GM21367 (cell line): Measurements from ENCODE around the gene PARN.

ENCODE experiments used
- ATAC-seq: cut with Tn5 transposase; IDR thresholded peaks from one replicate; pipeline ENCODE4 v1.9.1; 2021; ENCODE audit not compliant: unreplicated experiment

PARN gene

GRCh38 chr16:14531101-14531500 is 99.0 kb downstream of the PARN start:
- ATAC-seq: no peak

GRCh38 chr16:14530046-14530445 is 100.0 kb downstream of the PARN start:
- no peak for ATAC-seq

GRCh38 chr16:14529010-14529669 is 100.9 kb downstream of the PARN start:
- no peak for ATAC-seq

- ATAC-seq: no peak
These were observed 101.8 kb downstream of the PARN start for GRCh38 chr16:14528306-14528705.

GRCh38 chr16:14527411-14528044 is 102.5 kb downstream of the PARN start:
- no peak for ATAC-seq

- ATAC-seq: no peak
These were observed 104.5 kb downstream of the PARN start for GRCh38 chr16:14525596-14525995.

GRCh38 chr16:14524979-14525378 is 105.1 kb downstream of the PARN start:
- ATAC-seq: no peak

GRCh38 chr16:14523632-14524031 is 106.4 kb downstream of the PARN start:
- ATAC-seq: no peak

- ATAC-seq: no peak
These were observed 107.4 kb downstream of the PARN start for GRCh38 chr16:14522671-14523070.

- no peak for ATAC-seq
These were observed 109.3 kb downstream of the PARN start for GRCh38 chr16:14520753-14521152.

GRCh38 chr16:14514967-14515366 is 115.1 kb downstream of the PARN start:
- ATAC-seq: no peak

- ATAC-seq: no peak
These were observed 116.5 kb downstream of the PARN start for GRCh38 chr16:14513389-14514107.

- ATAC-seq: no peak
These were observed 118.3 kb downstream of the PARN start for GRCh38 chr16:14511800-14512135.

- ATAC-seq: no peak
These were observed 118.9 kb downstream of the PARN start for GRCh38 chr16:14510939-14511799.

- no peak for ATAC-seq
These were observed 119.5 kb downstream of the PARN start for GRCh38 chr16:14510581-14510938.

- no peak for ATAC-seq
These were observed 120.4 kb downstream of the PARN start for GRCh38 chr16:14509675-14510132.

GRCh38 chr16:14509055-14509454 is 121.0 kb downstream of the PARN start:
- no peak for ATAC-seq

GRCh38 chr16:14505846-14506245 is 124.2 kb downstream of the PARN start:
- no peak for ATAC-seq

GRCh38 chr16:14502932-14503741 is 126.9 kb downstream of the PARN start:
- ATAC-seq: peak; percentile 60

- no peak for ATAC-seq
These were observed 127.7 kb downstream of the PARN start for GRCh38 chr16:14502256-14502875.
